ENCODE results near the gene SLAIN2.

The SLAIN2 gene

DNA sequence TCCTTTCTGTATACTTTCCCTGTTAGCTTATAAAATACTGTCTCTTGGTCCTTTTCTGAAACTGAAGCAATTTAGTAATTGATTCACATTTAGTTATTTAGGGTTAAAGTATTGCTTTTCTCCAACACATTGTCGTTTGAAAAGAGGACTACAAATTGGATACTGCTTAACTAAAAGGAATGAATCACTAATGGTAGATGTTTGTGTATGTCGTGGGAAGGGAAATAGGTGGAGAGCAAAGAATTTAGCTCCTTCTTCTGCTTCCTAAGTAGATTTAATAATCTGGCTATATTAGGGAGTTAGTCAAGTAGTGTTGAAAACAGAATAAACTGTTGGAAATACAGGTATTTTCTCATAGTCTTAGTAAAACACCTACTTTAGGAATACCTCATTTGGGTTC is 27.9 kb downstream of the SLAIN2 start:
- no peak for DNase-seq (ENCODE audit: low read depth in 2 of 2, low spot score in 1 of 2)

- DNase-seq (ENCODE audit: low read depth in 2 of 2, low spot score in 1 of 2), result no peak
Observed at GRCh38 chr4:48369771-48370170, 28.4 kb downstream of the SLAIN2 start.

- no peak for DNase-seq (ENCODE audit: low read depth in 2 of 2, low spot score in 1 of 2)
Observed at GRCh38 chr4:48370260-48371134, 29.2 kb downstream of the SLAIN2 start.

DNA sequence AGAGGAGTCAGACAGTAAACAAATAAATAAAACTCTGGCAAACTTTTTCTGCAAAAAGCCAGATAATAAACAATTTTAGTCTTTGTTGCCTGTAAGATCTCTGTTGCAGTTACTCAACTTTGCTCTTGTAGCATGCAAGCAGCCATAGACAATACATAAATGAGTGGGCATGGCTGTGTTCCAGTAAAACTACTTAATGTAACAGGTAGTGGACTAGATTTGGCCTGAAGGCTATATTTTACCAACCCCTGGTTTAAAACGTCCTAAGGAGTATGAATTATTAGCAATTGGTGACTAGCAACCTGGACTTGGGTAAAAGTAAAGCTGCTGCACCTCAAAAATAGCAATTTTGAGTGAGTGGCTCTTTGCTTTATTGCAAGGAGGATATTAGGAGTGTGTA is 30.9 kb downstream of the SLAIN2 start:
- no peak for DNase-seq (ENCODE audit: low read depth in 2 of 2, low spot score in 1 of 2)

DNA sequence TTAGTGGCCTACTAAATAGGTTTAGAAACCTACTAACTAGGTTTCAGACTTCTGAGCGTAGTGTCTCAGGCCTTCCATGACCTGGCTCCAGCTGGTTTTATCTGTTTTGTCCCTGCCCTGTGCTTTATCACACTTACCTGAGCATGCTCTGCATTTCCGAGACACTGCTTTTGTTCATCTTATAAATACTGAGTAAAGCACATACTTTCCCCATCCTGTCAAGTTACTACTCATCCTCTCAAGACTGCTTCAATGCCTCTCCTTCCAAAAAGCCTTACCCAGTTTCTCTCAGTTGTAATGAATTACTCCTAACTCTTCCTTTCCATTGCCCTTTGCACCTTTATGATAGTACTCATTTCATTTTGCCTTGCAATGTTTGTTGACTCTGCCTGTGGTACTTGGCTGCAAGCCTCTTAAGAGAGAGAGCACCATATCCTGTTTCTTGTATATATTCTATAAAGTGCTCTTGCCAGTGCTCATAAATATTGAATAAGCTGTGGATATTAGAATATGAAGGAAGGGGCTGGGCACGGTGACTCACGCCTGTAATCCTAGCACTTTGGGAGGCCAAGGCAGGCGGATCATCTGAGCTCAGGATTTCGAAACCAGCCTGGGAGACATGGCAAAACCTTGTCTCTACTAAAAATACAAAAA is 34.4 kb downstream of the SLAIN2 start:
- DNase-seq (ENCODE audit: low read depth in 2 of 2, low spot score in 1 of 2), result no peak

DNA sequence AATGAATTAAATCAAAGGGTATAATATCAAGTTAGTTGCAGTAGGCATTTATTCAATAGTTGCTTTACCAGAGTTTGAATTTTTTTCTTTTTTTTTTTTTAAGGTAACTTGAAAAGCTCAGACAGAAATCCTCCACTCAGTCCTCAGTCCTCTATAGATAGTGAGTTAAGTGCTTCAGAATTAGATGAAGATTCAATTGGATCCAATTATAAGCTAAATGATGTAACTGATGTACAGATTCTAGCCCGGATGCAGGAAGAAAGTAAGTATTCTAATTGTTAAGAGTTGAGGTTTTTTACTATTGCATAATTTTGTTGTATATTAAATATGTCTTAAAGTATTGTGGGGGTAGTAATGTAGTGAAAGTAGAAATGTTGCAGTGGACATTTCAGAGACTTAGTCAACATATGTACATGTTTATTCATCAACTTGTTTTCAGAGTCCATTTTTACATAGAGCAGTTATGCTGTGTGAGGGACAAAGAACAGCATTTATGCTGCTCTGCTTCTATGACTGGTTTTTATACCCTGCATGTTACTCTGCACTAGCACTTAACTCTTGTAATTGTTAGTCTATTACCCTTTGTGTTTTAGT is 38.4 kb downstream of the SLAIN2 start:
- DNase-seq (ENCODE audit: low read depth in 2 of 2, low spot score in 1 of 2), result no peak

DNA sequence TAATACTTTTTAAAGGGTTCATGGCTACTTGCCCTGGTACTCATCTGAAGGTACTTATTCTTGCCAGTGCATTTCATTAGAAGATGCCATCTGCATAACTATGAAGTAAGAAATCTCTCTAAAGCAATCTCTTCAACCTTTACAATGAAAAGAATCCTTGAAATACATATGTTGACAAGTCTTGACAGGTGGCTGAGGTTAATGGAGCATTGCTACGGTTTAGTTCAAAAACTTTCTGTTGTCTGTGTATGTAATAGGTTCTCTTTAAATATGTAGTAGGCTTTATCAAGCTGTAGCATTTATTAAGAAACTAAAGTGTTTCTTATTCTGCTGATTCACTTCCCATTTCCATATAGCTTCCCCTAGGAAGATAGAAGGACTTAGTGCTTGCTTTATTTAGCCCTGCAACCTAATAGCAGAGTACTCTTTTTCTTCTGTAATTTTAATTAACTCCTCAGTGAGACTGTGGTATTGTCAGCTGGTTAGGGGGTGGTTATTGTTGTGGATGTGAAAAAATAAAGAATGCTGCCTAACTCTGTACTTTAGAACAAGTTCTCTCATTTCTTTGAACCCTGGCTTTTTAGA is 39.3 kb downstream of the SLAIN2 start:
- no peak for DNase-seq (ENCODE audit: low read depth in 2 of 2, low spot score in 1 of 2)

- no peak for DNase-seq (ENCODE audit: low read depth in 2 of 2, low spot score in 1 of 2)
Observed at GRCh38 chr4:48388525-48389154, 47.3 kb downstream of the SLAIN2 start.

- no peak for DNase-seq (ENCODE audit: low read depth in 2 of 2, low spot score in 1 of 2)
Observed at GRCh38 chr4:48396043-48396442, 54.7 kb downstream of the SLAIN2 start.

GRCh38 chr4:48400416-48400815 is 59.1 kb downstream of the SLAIN2 start:
- DNase-seq (ENCODE audit: low read depth in 2 of 2, low spot score in 1 of 2), result no peak

GRCh38 chr4:48403358-48403757 is 62.0 kb downstream of the SLAIN2 start:
- no peak for DNase-seq (ENCODE audit: low read depth in 2 of 2, low spot score in 1 of 2)

- no peak for DNase-seq (ENCODE audit: low read depth in 2 of 2, low spot score in 1 of 2)
Observed at GRCh38 chr4:48403779-48404178, 62.5 kb downstream of the SLAIN2 start.

- no peak for DNase-seq (ENCODE audit: low read depth in 2 of 2, low spot score in 1 of 2)
Observed at GRCh38 chr4:48405924-48406323, 64.6 kb downstream of the SLAIN2 start.

GRCh38 chr4:48409203-48409602 is 67.9 kb downstream of the SLAIN2 start:
- DNase-seq (ENCODE audit: low read depth in 2 of 2, low spot score in 1 of 2), result no peak

DNA sequence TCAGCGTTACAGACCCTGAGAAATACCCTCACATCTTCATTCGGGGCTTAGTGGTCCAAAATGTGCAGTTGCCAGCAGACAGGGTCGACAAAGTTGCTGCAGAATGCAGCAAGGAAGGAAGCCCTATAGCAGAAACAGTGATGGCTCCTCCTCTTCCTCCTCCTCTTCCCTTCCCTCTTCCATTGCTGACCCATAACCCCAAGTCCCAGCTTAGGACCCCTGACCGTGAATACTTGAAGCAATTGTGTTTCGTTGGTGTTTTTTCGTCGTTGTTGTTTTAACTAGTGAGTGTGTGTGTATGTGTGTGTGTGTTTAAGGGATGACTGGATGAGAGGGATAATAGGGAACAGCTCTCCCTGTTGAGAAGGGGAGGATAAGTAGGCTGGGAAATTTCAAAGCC is 69.5 kb downstream of the SLAIN2 start:
- DNase-seq (ENCODE audit: low read depth in 2 of 2, low spot score in 1 of 2), result no peak

DNA sequence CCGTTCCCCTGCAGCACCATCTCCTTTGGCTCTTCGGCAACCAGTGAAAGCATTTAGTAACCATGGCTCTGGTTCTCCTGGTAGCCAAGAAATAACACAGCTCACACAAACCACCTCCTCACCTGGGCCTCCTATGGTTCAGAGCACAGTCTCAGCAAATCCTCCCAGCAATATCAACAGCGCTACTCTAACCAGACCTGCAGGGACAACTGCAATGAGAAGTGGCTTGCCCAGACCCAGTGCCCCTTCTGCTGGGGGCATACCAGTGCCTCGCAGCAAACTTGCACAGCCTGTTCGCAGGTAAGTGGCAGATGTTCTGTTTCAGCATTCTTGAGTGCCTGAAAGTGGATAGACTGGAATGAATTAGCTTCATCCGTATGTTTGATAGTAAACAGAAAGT is 78.8 kb downstream of the SLAIN2 start:
- no peak for DNase-seq (ENCODE audit: low read depth in 2 of 2, low spot score in 1 of 2)

DNA sequence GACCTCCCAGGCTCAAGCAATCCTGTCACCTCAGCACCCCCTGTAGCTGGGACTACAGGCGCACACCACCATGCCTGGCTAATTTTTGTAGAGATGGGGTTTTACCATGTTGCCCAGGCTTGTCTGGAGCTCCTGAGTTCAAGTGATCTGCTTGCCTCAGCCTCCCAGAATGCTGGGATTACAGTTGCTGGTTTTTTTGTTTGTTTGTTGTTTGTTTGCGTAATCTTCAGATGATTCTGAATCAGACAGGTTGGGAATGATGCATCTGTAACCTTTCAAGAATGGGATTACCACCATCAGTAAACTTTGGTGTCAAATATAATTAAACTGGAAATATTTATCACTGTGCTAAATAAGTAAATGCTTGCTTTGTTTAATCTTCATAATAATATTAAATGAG is 79.8 kb downstream of the SLAIN2 start:
- DNase-seq (ENCODE audit: low read depth in 2 of 2, low spot score in 1 of 2), result no peak

DNA sequence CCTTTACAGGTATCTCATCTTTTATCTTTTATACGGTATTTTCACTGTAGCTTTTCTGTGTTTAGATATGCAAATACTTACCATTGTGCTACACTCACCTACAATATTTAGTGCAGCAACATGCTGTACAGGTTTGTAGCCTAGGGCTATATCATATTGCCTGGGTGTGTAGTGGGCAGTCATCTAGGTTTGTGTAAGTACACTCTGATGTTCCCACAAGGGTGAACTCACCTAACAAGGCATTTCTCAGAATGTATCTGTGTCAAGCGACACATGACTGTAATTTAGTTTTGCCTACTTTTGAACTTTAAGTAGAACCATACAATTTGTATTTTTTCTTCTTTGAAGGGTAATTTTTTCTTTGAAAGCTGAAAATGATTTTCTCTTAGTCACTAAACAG is 87.6 kb downstream of the SLAIN2 start:
- DNase-seq (ENCODE audit: low read depth in 2 of 2, low spot score in 1 of 2), result no peak

DNA sequence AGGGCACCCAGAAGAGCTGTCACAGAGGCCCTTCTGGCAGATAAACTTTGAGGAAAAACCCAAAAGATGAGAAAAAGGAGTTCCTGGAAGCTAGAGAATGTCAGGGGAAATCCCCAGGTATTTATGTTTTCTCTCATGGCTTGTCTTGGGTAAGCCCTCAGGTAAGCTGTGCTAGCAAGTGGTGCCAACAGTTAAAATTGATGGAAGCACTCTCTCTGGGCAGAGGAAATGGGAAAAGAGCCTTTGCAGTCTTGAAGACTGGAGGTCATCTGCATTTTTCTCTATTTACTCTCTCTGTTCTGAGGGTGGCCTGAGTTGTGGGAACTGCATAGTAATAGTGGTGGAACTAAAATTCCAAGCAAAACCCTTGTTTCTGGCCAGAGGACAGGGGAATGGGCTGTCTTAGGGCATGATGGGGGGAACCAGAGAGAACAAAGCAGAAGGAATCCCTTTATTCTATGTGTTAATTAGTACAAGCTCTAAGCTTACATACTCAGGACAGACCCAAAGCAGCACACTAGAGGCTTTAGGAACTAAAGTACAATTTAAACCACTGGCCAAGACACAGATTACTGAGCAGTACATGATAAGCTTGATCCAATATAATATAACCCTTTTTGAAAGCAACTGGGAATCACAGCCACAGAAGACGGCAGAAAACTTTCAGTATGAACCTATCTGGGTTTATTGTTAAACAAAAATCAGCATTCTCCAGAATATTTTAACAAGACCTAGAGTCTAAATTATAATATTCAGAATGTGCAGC is 88.6 kb downstream of the SLAIN2 start:
- no peak for DNase-seq (ENCODE audit: low read depth in 2 of 2, low spot score in 1 of 2)

DNA sequence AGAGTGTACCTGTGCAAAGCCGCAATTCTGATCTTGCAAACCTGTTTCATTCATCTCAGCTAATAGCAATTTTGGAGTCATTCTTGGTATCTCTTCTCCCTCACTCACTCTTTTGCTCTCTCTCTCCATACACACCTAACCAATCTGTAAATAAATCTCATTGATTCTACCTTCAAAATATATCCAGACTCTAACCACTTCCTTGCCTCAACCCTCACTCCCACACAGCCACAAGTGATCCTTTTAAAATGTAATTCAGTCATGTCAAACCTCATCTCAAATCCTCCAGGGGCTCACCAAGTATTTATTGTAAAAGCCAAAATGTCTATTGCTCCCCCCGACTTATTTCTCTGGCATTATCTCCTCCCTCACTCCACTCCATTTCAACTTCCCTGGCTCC is 90.1 kb downstream of the SLAIN2 start:
- no peak for DNase-seq (ENCODE audit: low read depth in 2 of 2, low spot score in 1 of 2)

GRCh38 chr4:48432017-48432416 is 90.7 kb downstream of the SLAIN2 start:
- no peak for DNase-seq (ENCODE audit: low read depth in 2 of 2, low spot score in 1 of 2)
